ENCODE results near the gene ATP8A1. TPM values are rescaled to one million over a fixed set of nuclear protein-coding genes. Genes with fewer than 3 reads are reported as not detected.

ATP8A1 gene
- total RNA-seq, 1 donor from 2014 or later: 44.0 TPM

DNA sequence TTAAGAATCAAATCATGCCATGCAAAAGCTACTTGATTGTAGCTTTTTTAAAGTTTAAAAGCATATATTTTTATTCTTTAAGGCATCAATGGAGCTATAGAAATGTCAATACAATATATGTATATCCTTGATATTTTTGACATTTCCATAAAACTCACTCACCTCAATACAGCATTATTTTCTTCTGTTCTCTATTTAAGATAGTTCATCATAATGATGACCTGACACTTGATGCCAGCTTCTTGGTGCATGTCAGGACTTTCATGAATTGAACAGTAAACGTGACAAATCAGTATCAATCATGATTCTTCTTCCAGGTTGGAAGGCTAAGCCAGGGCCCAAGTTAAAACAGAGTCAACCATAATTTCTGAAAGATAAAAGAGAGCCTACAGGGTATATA is 33.6 kb upstream of the ATP8A1 start:
- Mint-ChIP-seq H3K4me1 (ENCODE audit: unreplicated experiment) (peaks cover 10% of the 10 kb centered on the region), H3K9me3 (ENCODE audit: unreplicated experiment) (no peaks in the 10 kb centered on the region), H3K4me3 (ENCODE audit: unreplicated experiment) (no peak overlapping the region), H3K36me3 (ENCODE audit: low read depth, unreplicated experiment) (no peaks in the 10 kb centered on the region), H3K27ac (ENCODE audit: unreplicated experiment) (no peak overlapping the region), H3K27me3 (ENCODE audit: unreplicated experiment) (peaks cover 2% of the 10 kb centered on the region)
- DNase-seq (ENCODE audit: low spot score): no peak
- TF ChIP-seq, protein P1, sequence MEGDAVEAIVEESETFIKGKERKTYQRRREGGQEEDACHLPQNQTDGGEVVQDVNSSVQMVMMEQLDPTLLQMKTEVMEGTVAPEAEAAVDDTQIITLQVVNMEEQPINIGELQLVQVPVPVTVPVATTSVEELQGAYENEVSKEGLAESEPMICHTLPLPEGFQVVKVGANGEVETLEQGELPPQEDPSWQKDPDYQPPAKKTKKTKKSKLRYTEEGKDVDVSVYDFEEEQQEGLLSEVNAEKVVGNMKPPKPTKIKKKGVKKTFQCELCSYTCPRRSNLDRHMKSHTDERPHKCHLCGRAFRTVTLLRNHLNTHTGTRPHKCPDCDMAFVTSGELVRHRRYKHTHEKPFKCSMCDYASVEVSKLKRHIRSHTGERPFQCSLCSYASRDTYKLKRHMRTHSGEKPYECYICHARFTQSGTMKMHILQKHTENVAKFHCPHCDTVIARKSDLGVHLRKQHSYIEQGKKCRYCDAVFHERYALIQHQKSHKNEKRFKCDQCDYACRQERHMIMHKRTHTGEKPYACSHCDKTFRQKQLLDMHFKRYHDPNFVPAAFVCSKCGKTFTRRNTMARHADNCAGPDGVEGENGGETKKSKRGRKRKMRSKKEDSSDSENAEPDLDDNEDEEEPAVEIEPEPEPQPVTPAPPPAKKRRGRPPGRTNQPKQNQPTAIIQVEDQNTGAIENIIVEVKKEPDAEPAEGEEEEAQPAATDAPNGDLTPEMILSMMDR (IDR thresholded peaks at IDR 0.05; ENCODE audit: unreplicated experiment): no peak

DNA sequence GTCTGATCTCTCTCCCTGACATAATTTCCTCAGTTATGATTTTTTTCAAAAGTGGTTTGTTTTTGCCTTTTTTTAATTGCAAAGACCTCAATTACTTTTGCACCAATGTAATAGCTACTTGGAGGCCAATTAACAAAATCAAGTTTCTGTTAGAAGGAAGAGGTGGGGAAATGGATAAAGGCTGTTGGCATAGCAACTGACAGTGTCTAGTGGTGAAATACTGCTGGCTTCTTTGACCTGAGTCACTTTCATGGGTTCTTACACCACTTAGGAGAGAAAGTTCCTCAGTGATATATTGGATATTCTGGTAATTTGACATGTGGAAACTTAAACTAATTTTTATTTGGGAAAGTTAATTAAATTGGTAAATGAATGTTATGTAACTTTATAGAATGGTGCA is 26.5 kb upstream of the ATP8A1 start:
- no peaks in the 10 kb centered on the region for H3K27me3 Mint-ChIP-seq (ENCODE audit: unreplicated experiment)
- H3K9me3 Mint-ChIP-seq (ENCODE audit: unreplicated experiment): no peaks in the 10 kb centered on the region
- no peak overlapping the region for H3K4me3 Mint-ChIP-seq (ENCODE audit: unreplicated experiment)
- no peaks in the 10 kb centered on the region for H3K4me1 Mint-ChIP-seq (ENCODE audit: unreplicated experiment)
- TF ChIP-seq, protein P1 (IDR thresholded peaks at IDR 0.05; ENCODE audit: unreplicated experiment): no peak
- no peak for DNase-seq (ENCODE audit: low spot score)
- no peak overlapping the region for H3K27ac Mint-ChIP-seq (ENCODE audit: unreplicated experiment)
- no peaks in the 10 kb centered on the region for H3K36me3 Mint-ChIP-seq (ENCODE audit: low read depth, unreplicated experiment)

DNA sequence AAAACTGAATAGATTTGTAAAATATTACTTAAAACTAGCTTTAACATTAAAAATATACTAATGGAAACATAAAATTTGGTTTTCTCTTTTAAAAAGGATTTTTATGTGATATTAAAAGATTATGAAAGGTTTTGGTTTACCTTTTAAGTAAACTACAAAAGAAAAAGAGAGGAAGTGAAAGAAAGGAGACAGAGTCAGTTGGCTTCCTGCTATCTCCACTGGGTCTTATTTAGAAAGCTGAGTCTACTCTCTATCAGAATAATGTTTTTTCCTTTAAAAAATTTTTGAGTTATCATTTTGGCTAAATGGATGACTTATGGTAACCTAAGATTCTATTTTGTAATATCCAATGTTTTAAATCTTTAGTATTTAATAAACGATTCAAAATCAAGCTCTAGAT is 21.6 kb upstream of the ATP8A1 start:
- TF ChIP-seq, protein P1 (IDR thresholded peaks at IDR 0.05; ENCODE audit: unreplicated experiment): no peak
- H3K9me3 Mint-ChIP-seq (ENCODE audit: unreplicated experiment): no peaks in the 10 kb centered on the region

DNA sequence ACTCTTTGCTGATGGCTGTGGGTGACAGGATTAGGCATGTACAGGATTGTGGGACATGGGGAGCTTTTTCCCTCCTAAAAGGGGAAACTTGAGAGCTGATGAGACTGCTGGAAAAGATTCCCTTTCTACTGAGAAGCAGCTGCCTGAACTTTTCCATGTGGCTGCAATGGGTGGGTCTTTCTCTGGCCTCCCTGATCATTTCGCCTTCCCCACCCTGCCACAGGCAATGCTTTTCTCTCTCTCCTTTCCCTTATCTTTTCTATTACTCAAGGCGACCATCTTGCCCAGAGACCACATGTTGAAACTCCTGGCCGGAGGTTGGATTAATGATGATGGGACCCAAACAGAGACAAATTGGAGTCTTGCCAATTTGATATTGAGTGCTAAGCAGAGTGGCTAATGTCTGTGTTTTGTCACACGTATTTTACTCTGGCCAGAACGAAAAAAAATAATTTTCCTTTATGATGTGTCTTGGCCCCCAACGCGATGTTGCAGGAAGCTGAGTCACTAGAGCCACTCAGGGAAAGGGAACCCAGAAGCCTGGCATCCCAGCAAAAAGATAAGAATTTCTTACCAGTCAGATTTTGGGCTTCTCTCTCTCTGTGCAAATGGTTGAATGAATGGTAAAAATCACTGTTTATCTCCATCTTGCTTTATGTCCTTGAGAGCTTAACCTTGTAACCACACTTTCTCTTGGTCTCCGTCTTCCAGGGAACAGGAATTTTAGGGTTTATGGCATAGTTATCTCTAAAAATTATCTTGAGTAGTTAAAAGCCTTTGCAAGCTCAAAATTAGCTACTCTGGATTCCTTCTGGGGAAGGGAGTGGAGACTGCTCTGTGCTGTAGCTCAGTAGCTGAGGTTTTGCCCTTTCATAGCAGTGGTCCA is 19.4 kb upstream of the ATP8A1 start:
- Mint-ChIP-seq H3K36me3 (ENCODE audit: low read depth, unreplicated experiment) (no peaks in the 10 kb centered on the region), H3K4me1 (ENCODE audit: unreplicated experiment) (peaks cover 18% of the 10 kb centered on the region), H3K27ac (ENCODE audit: unreplicated experiment) (no peak overlapping the region), H3K9me3 (ENCODE audit: unreplicated experiment) (no peaks in the 10 kb centered on the region), H3K27me3 (ENCODE audit: unreplicated experiment) (no peaks in the 10 kb centered on the region), H3K4me3 (ENCODE audit: unreplicated experiment) (no peak overlapping the region)
- no peak for DNase-seq (ENCODE audit: low spot score)
- TF ChIP-seq, protein P1 (IDR thresholded peaks at IDR 0.05; ENCODE audit: unreplicated experiment): no peak

More for the DNA sequence above, 21.6 kb upstream of the ATP8A1 start:
- H3K4me3 Mint-ChIP-seq (ENCODE audit: unreplicated experiment): no peak overlapping the region
- no peaks in the 10 kb centered on the region for H3K36me3 Mint-ChIP-seq (ENCODE audit: low read depth, unreplicated experiment)
- DNase-seq (ENCODE audit: low spot score): no peak
- no peak overlapping the region for H3K27ac Mint-ChIP-seq (ENCODE audit: unreplicated experiment)
- no peaks in the 10 kb centered on the region for H3K27me3 Mint-ChIP-seq (ENCODE audit: unreplicated experiment)
- no peaks in the 10 kb centered on the region for H3K4me1 Mint-ChIP-seq (ENCODE audit: unreplicated experiment)

DNA sequence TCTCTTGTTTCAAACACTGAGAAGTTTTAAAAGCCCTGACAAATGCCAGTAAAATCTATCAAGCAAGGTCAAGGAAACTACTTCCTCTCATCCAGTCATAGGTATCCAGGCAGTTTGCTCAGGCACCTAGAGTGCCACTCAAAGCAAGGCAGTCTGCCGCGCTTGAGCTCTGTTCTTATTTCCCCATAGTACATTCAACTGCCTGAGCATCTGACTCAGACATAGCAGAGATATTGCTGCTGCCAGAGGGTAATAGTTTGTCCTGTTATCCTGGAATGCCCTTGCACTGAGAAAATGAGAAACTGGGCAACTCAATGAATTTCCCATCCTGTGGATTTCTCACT is 16.1 kb upstream of the ATP8A1 start:
- H3K27me3 Mint-ChIP-seq (ENCODE audit: unreplicated experiment): no peaks in the 10 kb centered on the region
- H3K27ac Mint-ChIP-seq (ENCODE audit: unreplicated experiment): no peak overlapping the region
- DNase-seq (ENCODE audit: low spot score): no peak
- no peaks in the 10 kb centered on the region for H3K9me3 Mint-ChIP-seq (ENCODE audit: unreplicated experiment)
- TF ChIP-seq, protein P1 (IDR thresholded peaks at IDR 0.05; ENCODE audit: unreplicated experiment): no peak
- H3K4me1 Mint-ChIP-seq (ENCODE audit: unreplicated experiment): peaks cover 22% of the 10 kb centered on the region
- H3K36me3 Mint-ChIP-seq (ENCODE audit: low read depth, unreplicated experiment): no peaks in the 10 kb centered on the region
- no peak overlapping the region for H3K4me3 Mint-ChIP-seq (ENCODE audit: unreplicated experiment)

Measured in endothelial cell (in vitro differentiated cells).